Mesenchymal stem cell (in vitro differentiated cells and primary cell): ENCODE results near the gene CCSER1.

ENCODE experiments used
- DNase-seq: peaks from one replicate; pipeline ENCODE4 v3.0.0-alpha.2; 2013
- H2AFZ ChIP-seq: one replicate; pipeline ENCODE4 v1.6.1; 2013; ENCODE audit warnings: low read depth, mild to moderate bottlenecking, control low read depth, inconsistent platforms, low read length, moderate library complexity
- H2AK5ac ChIP-seq: 2 replicates; pipeline ENCODE4 v1.6.1; 2013; ENCODE audit warnings: low read length, moderate library complexity, mild to moderate bottlenecking, inconsistent platforms; ENCODE audit not compliant: severe bottlenecking
- H2BK120ac ChIP-seq: one replicate; pipeline ENCODE4 v1.6.1; 2013; ENCODE audit warnings: low read depth, mild to moderate bottlenecking, inconsistent platforms, low read length, moderate library complexity
- H2BK12ac ChIP-seq, 2 experiments: one replicate each; pipeline ENCODE4 v1.6.1; 2013; ENCODE audit warnings: inconsistent platforms in 2 of 2, low read length in 2 of 2, mild to moderate bottlenecking in 2 of 2, moderate library complexity in 2 of 2, control low read depth in 1 of 2
- H2BK15ac ChIP-seq: one replicate; pipeline ENCODE4 v1.6.1; 2013; ENCODE audit warnings: mild to moderate bottlenecking, low read depth, inconsistent platforms; ENCODE audit not compliant: poor library complexity, severe bottlenecking
- H2BK5ac ChIP-seq: 2 replicates; pipeline ENCODE4 v1.6.1; 2013; ENCODE audit warnings: low read depth, mild to moderate bottlenecking, low read length, control low read depth, inconsistent platforms; ENCODE audit not compliant: poor library complexity, severe bottlenecking
- H3K14ac ChIP-seq, 2 experiments: one replicate each; pipeline ENCODE4 v1.6.1; 2013; ENCODE audit warnings: inconsistent platforms in 2 of 2, low read length in 2 of 2, control low read depth in 1 of 2, mild to moderate bottlenecking in 1 of 2, moderate library complexity in 1 of 2
- H3K18ac ChIP-seq, 2 experiments: one replicate each; pipeline ENCODE4 v1.6.1; 2013; ENCODE audit warnings: inconsistent platforms in 2 of 2, low read length in 2 of 2, control low read depth in 1 of 2, low read depth in 1 of 2, mild to moderate bottlenecking in 1 of 2
- H3K23ac ChIP-seq, 2 experiments: one replicate each; pipeline ENCODE4 v1.6.1; 2013; ENCODE audit warnings: inconsistent platforms in 2 of 2, low read length in 2 of 2, mild to moderate bottlenecking in 2 of 2, moderate library complexity in 2 of 2, control low read depth in 1 of 2
- H3K27ac ChIP-seq: 2 replicates; pipeline ENCODE4 v1.5.1; 2013; ENCODE audit warnings: mild to moderate bottlenecking, moderate library complexity, low read length, control low read depth, inconsistent platforms; ENCODE audit not compliant: poor library complexity, severe bottlenecking
- H3K27me3 ChIP-seq, 2 experiments: 2 replicates each; pipeline versions ENCODE4 v1.6.1 to v1.7.0; 2013; ENCODE audit warnings: low read length in 2 of 2, mild to moderate bottlenecking in 2 of 2, moderate library complexity in 2 of 2, control low read depth in 1 of 2, inconsistent platforms in 1 of 2; ENCODE audit not compliant: control insufficient read depth in 1 of 2, insufficient read depth in 1 of 2
- H3K36me3 ChIP-seq, 2 experiments: 2 replicates each; pipeline versions ENCODE4 v1.6.1 to v1.7.0; 2013; ENCODE audit warnings: low read length in 2 of 2, control low read depth in 1 of 2, inconsistent platforms in 1 of 2, low read depth in 1 of 2, mild to moderate bottlenecking in 1 of 2; ENCODE audit not compliant: insufficient read depth in 2 of 2, control insufficient read depth in 1 of 2
- H3K4ac ChIP-seq, 2 experiments: one replicate each; pipeline ENCODE4 v1.6.1; 2013; ENCODE audit warnings: inconsistent platforms in 2 of 2, low read length in 2 of 2, mild to moderate bottlenecking in 2 of 2, moderate library complexity in 2 of 2, control low read depth in 1 of 2, low read depth in 1 of 2
- H3K4me1 ChIP-seq: 2 replicates; pipeline ENCODE4 v1.6.1; 2013; ENCODE audit warnings: low read depth, low read length, control low read depth; ENCODE audit not compliant: control insufficient read depth, insufficient read depth
- H3K4me2 ChIP-seq: 2 replicates; pipeline ENCODE4 v1.6.1; 2013; ENCODE audit warnings: low read length, mild to moderate bottlenecking, inconsistent platforms; ENCODE audit not compliant: poor library complexity, severe bottlenecking
- H3K4me3 ChIP-seq, 2 experiments: 2 replicates each; pipeline versions ENCODE4 v1.5.1 to v1.7.0; 2013; ENCODE audit warnings: low read length in 2 of 2, mild to moderate bottlenecking in 2 of 2, control low read depth in 1 of 2, low read depth in 1 of 2; ENCODE audit not compliant: insufficient read depth in 1 of 2
- H3K79me1 ChIP-seq: replicated peaks from 2 replicates; pipeline ENCODE4 v1.6.1; 2013; ENCODE audit warnings: mild to moderate bottlenecking, control low read depth, low read length, inconsistent platforms; ENCODE audit not compliant: poor library complexity, severe bottlenecking
- H3K9ac ChIP-seq: 2 replicates; pipeline ENCODE4 v1.7.0; 2013; ENCODE audit warnings: mild to moderate bottlenecking, low read length, moderate library complexity
- H3K9me3 ChIP-seq: 2 replicates; pipeline ENCODE4 v1.7.0; 2013; ENCODE audit warnings: mild to moderate bottlenecking, low read length; ENCODE audit not compliant: control insufficient read depth
- H4K8ac ChIP-seq: one replicate; pipeline ENCODE4 v1.6.1; 2013; ENCODE audit warnings: inconsistent platforms, mild to moderate bottlenecking, low read length, moderate library complexity
- H4K91ac ChIP-seq: one replicate; pipeline ENCODE4 v1.6.1; 2013; ENCODE audit warnings: mild to moderate bottlenecking, low read length, inconsistent platforms
- WGBS: methylation state at CpG from one replicate; pipeline ENCODE4 v1.1.7; 2013; ENCODE audit warnings: mixed read lengths; 5-methylcytosine and 5-hydroxymethylcytosine counted together

The CCSER1 gene

DNA sequence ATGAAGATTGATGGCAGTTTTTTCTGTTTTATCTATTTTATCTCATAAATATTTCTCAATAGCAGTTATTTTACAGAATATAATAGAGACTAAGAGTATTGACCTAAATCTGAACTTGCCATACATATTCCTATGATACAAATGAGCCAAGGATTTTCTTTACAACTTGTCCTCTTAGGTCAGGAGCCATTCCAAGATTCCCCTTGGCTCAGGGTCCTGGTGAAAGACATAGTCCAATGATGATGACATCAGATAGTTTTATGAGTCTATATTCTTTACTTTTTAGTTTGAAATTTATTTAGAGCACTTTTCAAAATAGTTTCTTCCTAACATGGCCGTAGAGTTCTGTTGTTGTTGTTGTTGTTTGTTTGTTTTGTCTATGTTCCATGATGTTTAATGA, 1307.4 kb downstream of the CCSER1 start:
- Histone ChIP-seq H3K36me3 (no peaks in the 10 kb centered on the region), H3K4ac (no peak overlapping the region), H2BK15ac (no peak overlapping the region), H3K9me3 (peaks cover 15% of the 10 kb centered on the region), H3K27me3 (no peaks in the 10 kb centered on the region), H3K23ac (no peak overlapping the region), H3K4me3 (no peak overlapping the region), H3K27ac (no peak overlapping the region), H3K9ac (no peak overlapping the region), H2BK120ac (no peak overlapping the region), H3K18ac (no peak overlapping the region), H3K14ac (no peak overlapping the region), H4K8ac (no peak overlapping the region), H2AK5ac (no peak overlapping the region), H3K4me1 (no peaks in the 10 kb centered on the region), H4K91ac (no peak overlapping the region), H3K4me2 (no peak overlapping the region), H3K79me1 (no peaks in the 10 kb centered on the region), H2BK12ac (no peak overlapping the region), H2BK5ac (no peak overlapping the region), H2AFZ (no peak overlapping the region)
- WGBS: 57% methylated on average over 1 of the region's 1 CpG
- DNase-seq: no peak

DNA sequence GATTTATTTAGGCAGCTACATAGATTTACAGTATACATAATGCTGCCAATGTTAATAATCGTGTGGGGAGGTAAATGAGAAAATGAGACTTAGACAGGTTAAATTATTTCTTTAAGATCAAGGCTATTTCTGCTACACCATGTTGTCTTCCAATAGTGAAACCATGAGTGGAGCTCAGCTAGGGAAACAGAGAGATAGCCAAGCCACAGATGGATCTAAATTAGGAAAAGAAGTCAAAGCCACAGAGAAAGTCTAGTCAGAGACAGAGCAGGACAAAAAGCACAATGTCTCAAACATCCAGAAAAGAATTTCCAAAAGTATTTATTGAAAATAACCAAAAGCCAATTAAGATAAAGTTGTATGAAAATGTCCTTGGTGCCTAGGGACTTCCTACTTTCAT, 1309.4 kb downstream of the CCSER1 start:
- H2BK15ac ChIP-seq: no peak overlapping the region
- H2AK5ac ChIP-seq: no peak overlapping the region
- H3K36me3 ChIP-seq: no peaks in the 10 kb centered on the region
- no peak overlapping the region for H4K91ac ChIP-seq
- no peak overlapping the region for H3K4me3 ChIP-seq
- no peaks in the 10 kb centered on the region for H3K4me1 ChIP-seq
- H3K18ac ChIP-seq: no peak overlapping the region
- no peak overlapping the region for H2BK5ac ChIP-seq
- no peak overlapping the region for H3K27ac ChIP-seq
- 60% methylated on average over 1 of the region's 1 CpG for WGBS
- no peak overlapping the region for H2AFZ ChIP-seq
- no peak overlapping the region for H3K14ac ChIP-seq
- no peak overlapping the region for H3K9ac ChIP-seq
- H3K4me2 ChIP-seq: no peak overlapping the region
- no peak for DNase-seq
- no peaks in the 10 kb centered on the region for H3K27me3 ChIP-seq
- no peaks in the 10 kb centered on the region for H3K79me1 ChIP-seq
- no peak overlapping the region for H2BK12ac ChIP-seq
- no peak overlapping the region for H3K23ac ChIP-seq
- no peak overlapping the region for H2BK120ac ChIP-seq
- H4K8ac ChIP-seq: no peak overlapping the region
- peaks cover 15% of the 10 kb centered on the region for H3K9me3 ChIP-seq
- no peak overlapping the region for H3K4ac ChIP-seq

DNA sequence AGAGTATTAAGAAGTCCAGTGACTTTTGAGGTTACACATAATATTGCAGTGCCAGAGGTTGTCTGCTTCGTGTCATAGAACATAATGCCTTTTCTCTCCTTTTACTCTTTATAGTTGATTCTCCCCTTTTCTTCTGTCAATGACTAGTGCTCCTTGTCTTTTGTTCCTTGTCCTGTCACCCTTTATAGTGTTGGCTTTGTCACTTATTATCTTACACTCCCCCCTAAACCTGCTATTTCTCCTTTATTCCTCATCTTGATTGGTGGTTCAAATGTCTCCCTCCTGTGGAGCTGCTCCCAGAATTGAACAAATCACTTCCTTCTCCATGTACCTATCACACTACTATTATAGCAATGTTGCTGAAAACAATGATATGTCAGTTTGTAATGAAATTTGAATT, 1320.0 kb downstream of the CCSER1 start:
- H3K79me1 ChIP-seq: no peaks in the 10 kb centered on the region
- no peak for DNase-seq
- no peak overlapping the region for H2AK5ac ChIP-seq
- no peaks in the 10 kb centered on the region for H3K36me3 ChIP-seq
- H3K14ac ChIP-seq: no peak overlapping the region
- no peaks in the 10 kb centered on the region for H3K27me3 ChIP-seq
- H3K18ac ChIP-seq: no peak overlapping the region
- peaks cover 1% of the 10 kb centered on the region for H3K4me1 ChIP-seq
- H2AFZ ChIP-seq: no peak overlapping the region
- H3K4me2 ChIP-seq: no peak overlapping the region
- no peak overlapping the region for H3K27ac ChIP-seq
- no peak overlapping the region for H3K23ac ChIP-seq
- no peak overlapping the region for H3K4me3 ChIP-seq
- no peak overlapping the region for H3K4ac ChIP-seq
- H2BK12ac ChIP-seq: no peak overlapping the region
- no peak overlapping the region for H2BK15ac ChIP-seq
- 88% methylated on average over 1 of the region's 1 CpG for WGBS
- no peak overlapping the region for H2BK120ac ChIP-seq
- H4K8ac ChIP-seq: no peak overlapping the region
- no peak overlapping the region for H3K9ac ChIP-seq
- no peaks in the 10 kb centered on the region for H3K9me3 ChIP-seq
- H2BK5ac ChIP-seq: no peak overlapping the region
- H4K91ac ChIP-seq: no peak overlapping the region

DNA sequence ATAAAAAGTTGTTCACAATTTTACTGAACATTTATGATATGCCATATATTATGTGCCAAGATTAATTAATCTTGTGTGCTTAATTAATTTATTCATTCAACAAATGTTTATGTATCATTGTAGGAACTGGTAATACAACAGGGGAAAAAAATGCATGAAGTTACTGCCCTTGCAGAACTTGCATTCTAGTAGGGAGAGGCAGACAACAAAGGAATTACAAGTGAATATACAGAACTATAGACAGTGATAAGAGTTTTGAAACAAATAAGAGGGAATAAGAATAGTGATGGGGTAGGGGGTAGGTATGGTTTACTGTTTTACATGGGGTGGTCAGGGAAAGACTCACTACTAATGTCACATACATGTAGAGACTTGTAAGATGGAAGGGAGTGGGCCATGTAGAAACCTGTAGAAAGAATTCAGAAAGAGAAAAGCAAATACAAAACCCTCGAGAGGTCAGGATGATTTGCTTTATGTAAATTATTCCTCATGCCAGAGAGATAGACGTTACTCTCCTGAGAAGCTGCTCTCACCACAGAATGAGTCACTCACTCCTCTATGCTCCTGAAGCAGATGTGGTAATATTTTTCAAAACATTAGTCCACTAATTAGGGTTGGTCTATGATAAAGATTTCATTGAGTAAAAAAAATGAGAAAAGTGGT, 1321.6 kb downstream of the CCSER1 start:
- H3K36me3 ChIP-seq: no peaks in the 10 kb centered on the region
- no peak overlapping the region for H4K8ac ChIP-seq
- H3K9me3 ChIP-seq: no peaks in the 10 kb centered on the region
- no peak overlapping the region for H2BK5ac ChIP-seq
- H3K18ac ChIP-seq: no peak overlapping the region
- H2BK12ac ChIP-seq: no peak overlapping the region
- H2BK15ac ChIP-seq: no peak overlapping the region
- H3K4me1 ChIP-seq: peaks cover 1% of the 10 kb centered on the region
- peak overlapping the region; percentile 69 for H3K27ac ChIP-seq
- no peak overlapping the region for H2AFZ ChIP-seq
- H3K23ac ChIP-seq: no peak overlapping the region
- H3K4me2 ChIP-seq: no peak overlapping the region
- no peak overlapping the region for H3K9ac ChIP-seq
- H3K14ac ChIP-seq: no peak overlapping the region
- no peak overlapping the region for H4K91ac ChIP-seq
- H3K4ac ChIP-seq: no peak overlapping the region
- no peaks in the 10 kb centered on the region for H3K27me3 ChIP-seq
- no peak overlapping the region for H3K4me3 ChIP-seq
- WGBS: no CpG with 5 or more reads among the region's 2 CpGs
- DNase-seq: peak; percentile 52
- H3K79me1 ChIP-seq: no peaks in the 10 kb centered on the region
- no peak overlapping the region for H2BK120ac ChIP-seq
- H2AK5ac ChIP-seq: no peak overlapping the region
